ENCODE data around the gene CDH22.

Gene CDH22

GRCh38 chr20:46172455-46172854 is 135.8 kb downstream of the CDH22 start:
- no peak for DNase-seq (ENCODE audit: low read depth in 3 of 3)

- no peak for DNase-seq (ENCODE audit: low read depth in 3 of 3)
Measured at GRCh38 chr20:46171909-46172308, 136.4 kb downstream of the CDH22 start.

DNA sequence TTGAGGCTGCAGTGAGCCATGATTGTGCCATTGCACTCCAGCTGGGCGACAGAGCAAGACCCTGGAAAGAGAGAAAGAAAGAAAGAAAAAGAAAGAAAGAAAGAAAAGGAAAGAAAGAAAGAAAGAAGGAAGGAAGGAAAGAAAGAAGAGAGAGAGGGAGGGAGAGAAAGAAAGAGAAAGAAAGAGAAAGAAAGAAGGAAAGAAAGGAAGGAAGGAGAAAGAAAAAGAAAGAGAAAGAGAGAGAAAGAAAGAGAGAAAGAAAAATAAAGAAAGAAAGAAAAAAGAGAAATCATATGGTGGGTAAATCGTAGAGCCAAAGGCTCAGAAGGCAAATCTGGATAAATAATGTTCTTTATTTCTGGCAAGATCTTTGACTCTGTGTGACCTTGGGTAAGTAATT is 136.8 kb downstream of the CDH22 start:
- DNase-seq (ENCODE audit: low read depth in 3 of 3), result no peak

DNA sequence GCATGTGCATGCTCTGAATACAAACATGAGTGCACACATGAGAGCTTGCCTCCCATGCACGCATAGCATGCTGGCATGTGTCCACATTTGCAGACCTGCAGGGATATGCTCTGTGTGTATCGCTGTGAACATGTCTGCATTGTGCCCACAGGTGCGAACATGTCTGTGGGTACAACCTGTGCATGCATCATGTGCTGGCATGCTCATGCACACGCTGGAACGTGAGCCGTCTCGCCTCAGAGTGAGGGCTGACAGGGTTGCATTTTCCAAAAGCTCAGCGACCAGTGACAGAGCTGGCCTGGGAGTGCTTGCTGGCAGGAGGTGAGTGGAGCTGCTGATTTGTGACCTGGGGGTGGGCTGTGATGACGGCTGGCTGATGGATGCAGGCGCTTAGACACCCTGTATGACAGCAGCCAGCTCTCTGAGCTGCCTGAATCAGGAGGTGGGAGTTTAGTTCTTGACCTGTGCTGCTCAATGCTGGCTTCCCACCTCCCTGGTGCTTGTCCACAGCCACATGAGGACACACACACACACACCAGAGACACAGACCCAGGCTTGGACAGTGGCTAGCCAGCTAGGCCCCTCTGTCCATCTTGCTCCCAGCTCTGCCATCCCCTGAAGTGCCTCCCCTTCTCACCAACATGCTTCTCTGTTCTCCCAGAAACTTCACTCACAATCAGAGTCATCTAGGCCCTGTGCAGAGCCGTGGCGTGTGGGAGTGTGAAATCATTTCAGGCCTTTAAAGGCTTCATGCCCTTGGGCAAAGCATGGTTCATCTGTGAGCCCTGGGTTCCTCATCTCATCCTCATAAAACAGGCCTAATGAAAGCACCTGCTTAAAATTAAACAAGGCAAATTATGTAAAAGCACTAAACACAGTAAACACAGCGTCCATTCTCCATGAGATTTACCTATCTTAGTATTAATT is 138.8 kb downstream of the CDH22 start:
- no peak for DNase-seq (ENCODE audit: low read depth in 3 of 3)

DNA sequence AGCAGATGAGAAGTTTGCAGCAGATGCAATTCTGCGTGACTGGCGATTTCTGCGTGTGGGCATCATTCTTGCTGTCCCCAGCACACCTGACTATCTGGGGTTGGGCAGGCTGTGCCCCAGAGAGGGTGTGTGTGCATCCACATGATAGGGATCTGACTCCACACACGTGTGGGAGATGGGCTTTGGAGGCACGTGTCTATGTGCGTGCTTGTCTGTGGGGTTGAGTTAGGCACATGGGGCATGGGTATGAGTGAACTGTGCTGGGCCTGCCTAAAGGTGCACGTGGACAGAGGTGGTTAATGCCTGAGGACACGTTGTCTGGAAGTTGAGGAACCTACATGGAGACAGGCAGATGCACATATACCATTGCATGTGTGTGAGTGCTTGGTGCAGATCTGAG is 139.9 kb downstream of the CDH22 start:
- no peak for DNase-seq (ENCODE audit: low read depth in 3 of 3)

DNA sequence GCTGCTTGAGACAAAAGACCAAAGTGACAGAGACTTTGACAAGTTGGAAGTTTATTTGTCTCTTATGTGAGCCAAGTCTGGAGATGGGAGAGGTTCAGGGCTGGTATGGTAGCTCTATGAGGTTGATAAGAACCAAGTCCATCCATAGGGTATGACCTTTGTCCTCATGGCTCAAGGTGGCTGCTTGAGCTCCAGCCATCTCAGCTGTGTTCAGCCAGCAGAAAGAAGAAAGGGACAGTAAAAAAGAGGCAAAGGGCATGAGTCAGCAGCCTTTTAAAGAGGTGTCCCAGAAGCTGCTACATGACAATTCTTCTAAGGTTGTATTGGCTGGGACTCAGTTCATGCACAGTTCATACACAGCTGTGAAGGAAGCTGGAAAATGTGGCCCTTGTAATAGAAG is 141.2 kb downstream of the CDH22 start:
- no peak for DNase-seq (ENCODE audit: low read depth in 3 of 3)

DNA sequence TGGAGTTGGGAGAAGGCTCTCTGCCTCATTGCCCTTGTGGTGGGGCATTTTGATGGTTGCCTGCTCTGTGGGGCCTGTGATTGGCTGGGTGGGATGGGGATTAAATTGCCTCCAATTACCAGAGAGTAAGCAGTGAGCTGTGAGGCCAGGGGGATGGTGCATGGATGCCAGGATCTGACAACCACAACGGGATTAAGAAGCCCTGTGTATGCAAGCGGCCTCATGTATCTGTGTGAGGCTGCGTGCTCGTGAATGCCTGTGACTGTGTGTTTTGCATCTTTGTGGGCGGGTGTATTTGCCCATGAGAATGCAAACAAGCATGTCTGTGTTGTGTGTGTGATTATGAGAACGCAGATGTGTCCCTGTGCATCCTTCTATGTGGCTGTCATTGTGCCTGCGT is 144.0 kb downstream of the CDH22 start:
- no peak for DNase-seq (ENCODE audit: low read depth in 3 of 3)

GRCh38 chr20:46161921-46162320 is 146.4 kb downstream of the CDH22 start:
- no peak for DNase-seq (ENCODE audit: low read depth in 3 of 3)

DNA sequence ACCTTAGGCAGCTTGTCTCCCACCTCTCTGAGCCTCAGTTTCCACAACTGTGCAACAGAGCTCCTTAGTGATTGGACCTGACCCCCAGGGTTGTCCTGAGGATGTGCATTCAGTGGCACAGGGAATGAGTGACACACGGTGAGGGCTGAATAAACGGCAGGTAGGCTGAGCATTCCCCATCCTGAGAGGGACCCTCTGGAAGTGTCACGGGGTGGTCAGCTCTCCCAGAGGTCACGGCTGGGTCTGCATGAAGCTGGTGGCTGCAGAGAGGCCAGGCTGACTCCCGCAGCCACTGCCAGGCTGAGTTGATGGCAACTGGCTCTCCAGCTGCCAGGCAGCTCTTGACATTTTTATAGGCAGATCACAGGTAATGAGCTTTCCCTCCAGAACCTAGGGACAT is 147.6 kb downstream of the CDH22 start:
- no peak for DNase-seq (ENCODE audit: low read depth in 3 of 3)

DNA sequence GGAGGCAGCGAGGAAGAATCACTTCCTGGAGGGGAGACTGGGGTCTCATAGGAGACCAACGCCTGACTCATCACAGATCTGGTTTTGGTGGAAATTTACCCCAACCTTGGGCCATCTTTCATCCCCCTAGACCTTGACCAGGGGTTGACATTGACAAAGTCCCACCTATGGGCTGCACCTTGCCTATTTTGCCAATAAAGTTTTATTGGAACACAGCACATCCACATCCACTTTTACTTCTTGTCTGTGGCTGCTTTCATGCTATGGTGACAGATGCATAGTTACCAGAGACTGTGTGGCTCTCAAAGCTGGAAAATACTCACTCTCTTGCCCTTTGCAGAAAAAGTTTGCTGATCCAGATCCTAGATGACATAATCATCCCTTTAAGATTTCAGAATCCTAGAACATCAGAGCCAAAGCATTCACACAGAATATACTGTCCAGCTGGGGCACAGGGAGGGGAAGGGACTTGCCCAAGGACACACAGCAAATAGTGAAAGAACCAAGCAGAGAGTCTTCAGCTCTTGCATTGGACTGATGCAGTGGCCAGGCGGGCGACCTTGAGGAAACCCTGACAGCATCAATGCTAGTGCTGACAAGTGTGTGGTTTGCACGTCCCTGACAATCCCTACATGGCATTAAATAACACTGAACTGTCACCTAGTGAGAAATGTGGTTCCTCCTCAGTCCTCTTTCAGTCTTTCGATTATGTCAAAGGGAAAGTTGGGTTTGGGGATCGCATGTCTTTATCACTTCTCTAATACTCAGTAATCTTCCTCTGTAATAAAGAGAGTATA is 149.0 kb downstream of the CDH22 start:
- no peak for DNase-seq (ENCODE audit: low read depth in 3 of 3)

GRCh38 chr20:46158476-46158987 is 149.8 kb downstream of the CDH22 start:
- DNase-seq (ENCODE audit: low read depth in 3 of 3), result no peak

DNA sequence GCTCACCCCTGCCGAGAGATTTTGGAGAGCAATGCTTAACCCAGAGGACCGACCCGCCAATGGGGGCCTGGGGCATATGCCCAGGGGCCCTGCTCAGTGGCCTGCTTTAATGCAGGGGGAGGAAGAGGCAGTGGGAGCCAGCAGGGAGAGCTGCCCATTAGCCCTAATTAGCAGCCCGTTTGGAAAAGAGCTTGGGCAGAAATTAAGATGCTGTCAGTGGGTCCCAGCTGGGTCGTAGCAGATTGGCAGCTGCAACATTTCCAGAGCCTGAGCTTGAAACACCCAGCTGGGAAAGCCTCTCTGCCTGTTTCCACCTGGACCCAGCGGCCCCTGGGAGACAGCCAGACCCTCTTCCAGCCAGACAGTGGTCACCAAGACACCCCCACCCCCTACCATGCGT is 150.7 kb downstream of the CDH22 start:
- DNase-seq (ENCODE audit: low read depth in 3 of 3), result no peak

DNA sequence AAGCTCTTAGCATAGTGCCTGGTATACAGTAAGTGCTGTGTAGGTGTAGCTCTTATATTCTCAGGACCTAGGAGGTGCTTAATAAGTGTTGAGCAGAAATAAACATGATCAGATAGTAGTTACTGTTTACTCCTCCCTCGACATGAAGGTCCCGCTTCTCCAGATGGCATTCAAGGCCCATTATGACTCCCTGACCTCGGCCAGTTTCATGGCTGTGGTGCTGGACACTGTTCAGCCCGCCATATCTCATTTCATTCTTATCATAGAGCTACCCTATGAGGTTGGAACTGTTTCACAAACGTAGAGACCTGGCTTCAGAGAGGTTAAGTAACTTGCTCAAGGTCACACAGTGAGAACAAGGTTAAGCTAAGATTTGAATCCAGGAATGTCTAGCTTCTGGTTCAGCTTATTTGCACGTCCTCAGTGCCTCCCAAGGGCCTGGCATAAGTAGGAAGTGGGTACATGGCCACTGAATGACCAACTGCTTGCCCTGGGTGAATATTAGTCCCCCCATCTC is 151.2 kb downstream of the CDH22 start:
- DNase-seq (ENCODE audit: low read depth in 3 of 3), result no peak

- DNase-seq (ENCODE audit: low read depth in 3 of 3), result no peak
Measured at GRCh38 chr20:46156065-46156464, 152.2 kb downstream of the CDH22 start.

DNA sequence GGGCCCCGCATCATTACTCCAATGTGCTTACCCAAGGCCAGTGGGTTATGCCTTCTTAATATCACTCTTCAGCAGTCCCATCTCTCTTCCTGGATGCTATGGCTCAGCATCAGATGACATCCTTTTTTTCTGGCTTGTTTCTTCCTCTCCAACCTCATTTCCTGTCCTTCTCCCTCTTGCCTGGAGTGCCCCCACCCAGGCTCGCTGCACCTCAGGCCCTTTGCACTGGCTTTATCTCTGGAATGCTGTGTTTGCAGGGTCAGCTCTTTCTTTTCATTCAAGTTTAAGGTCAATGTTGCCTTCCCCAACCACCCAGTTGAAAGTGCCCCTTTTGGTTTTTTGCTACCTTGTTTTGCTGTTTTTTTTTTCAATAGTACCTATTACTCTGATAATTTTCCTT is 153.5 kb downstream of the CDH22 start:
- DNase-seq (ENCODE audit: low read depth in 3 of 3), result no peak

GRCh38 chr20:46154305-46154704 is 154.0 kb downstream of the CDH22 start:
- DNase-seq (ENCODE audit: low read depth in 3 of 3), result no peak

DNA sequence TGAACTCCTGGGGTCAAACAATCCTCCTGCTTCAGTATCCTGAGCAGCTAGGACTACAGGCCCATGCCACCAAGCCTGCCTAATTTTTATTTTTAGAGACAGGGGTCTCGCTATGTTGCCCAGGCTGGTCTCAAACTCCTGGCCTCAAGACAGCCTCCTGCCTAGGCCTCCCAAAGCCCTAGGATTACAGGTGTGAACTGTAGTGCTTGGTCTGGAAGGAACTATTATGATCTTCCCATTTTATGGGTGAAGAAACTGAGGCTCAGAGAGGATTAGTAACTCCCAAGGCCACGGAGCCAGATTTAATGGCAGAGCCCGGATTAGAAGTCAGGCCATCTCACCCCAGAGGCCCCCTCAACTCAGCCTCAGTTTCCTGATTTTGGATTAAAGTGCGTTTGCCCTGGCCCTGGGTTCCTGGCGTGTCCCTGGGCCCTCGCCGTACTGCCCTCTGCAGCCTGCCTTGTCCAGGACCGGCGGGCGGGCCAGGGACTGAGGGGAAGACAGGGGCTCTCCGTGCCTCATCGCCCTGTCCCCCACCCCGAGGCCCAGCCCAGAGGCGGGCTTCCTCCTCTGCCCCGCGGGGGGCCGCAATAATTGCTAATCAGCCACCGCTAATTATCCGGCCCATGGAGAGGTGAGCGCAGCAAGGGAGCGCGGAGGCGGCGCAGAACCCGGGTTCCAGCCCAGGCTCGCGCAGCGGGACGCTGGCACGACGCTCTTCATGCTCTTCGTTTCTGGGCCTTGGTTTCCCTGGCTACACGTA is 155.3 kb downstream of the CDH22 start:
- no peak for DNase-seq (ENCODE audit: low read depth in 3 of 3)

GRCh38 chr20:46151936-46152335 is 156.4 kb downstream of the CDH22 start:
- peak in 1 of 3 experiments; percentile 7 for DNase-seq (ENCODE audit: low read depth in 3 of 3)

GRCh38 chr20:46150943-46151342 is 157.4 kb downstream of the CDH22 start:
- DNase-seq (ENCODE audit: low read depth in 3 of 3), result no peak

GRCh38 chr20:46148313-46149208 is 159.7 kb downstream of the CDH22 start:
- no peak for DNase-seq (ENCODE audit: low read depth in 3 of 3)

GRCh38 chr20:46145713-46146112 is 162.6 kb downstream of the CDH22 start:
- DNase-seq (ENCODE audit: low read depth in 3 of 3), result no peak

Data from stimulated activated CD4-positive, alpha-beta T cell treated with anti-CD3 and anti-CD28 coated beads, TNF-alpha, amount 100 ng/mL, for 24 hours (primary cell).